ENCODE data around the gene UBXN7. TPM values are rescaled to one million over a fixed set of nuclear protein-coding genes. Genes with fewer than 3 reads are reported as not detected.
A peak's percentile ranks its signal among the peaks of the same experiment; 100 is the strongest.
"Not testable (repeated sequence)": the region's sequence is repeated elsewhere in the genome, so short reads cannot be mapped to it uniquely, and the experiment has no call there.

Gene UBXN7
- total and polyA plus RNA-seq, 9 donors, result 12.8 to 22.0 (median 16.4) TPM

DNA sequence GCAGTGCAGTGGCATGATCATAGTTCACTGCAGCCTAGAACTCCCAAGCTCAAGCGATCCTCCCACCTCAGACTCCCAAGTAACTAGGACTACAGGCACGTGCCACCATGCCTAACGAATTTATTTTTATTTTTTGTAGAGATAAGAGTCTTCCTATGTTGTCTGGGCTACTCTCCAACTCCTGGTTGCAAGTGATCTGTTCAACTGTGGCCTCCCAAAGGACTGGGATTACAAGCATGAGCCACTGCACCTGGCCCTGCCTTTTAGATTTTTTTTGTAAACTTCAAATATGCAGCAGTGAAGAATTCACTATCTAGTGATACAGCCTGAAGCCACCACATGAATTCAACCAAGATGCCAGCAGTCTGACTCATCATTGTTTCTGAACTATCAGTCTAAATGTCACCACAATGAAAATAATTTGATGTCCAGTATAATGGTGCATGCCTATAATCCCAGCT is 32.7 kb downstream of the UBXN7 start:
- DNase-seq, result peak; percentile 21
- H3K36me3 ChIP-seq (ENCODE audit: control insufficient read depth, insufficient read depth, low read length), result peaks cover 36% of the 10 kb centered on the region
- no peak overlapping the region for H3K27ac ChIP-seq (ENCODE audit: low read length)
- no peak overlapping the region for H3K4me3 ChIP-seq (ENCODE audit: low read length)
- H3K4me1 ChIP-seq (ENCODE audit: control insufficient read depth, insufficient read depth, low read length), result no peaks in the 10 kb centered on the region
- no peaks in the 10 kb centered on the region for H3K27me3 ChIP-seq (ENCODE audit: control insufficient read depth, insufficient read depth, low read length)
- H3K9me3 ChIP-seq (replicated peaks; ENCODE audit: control insufficient read depth, low read depth, low read length), result no peaks in the 10 kb centered on the region
- WGBS (ENCODE audit: insufficient coverage), result 60% methylated on average over 1 of the region's 3 CpGs

DNA sequence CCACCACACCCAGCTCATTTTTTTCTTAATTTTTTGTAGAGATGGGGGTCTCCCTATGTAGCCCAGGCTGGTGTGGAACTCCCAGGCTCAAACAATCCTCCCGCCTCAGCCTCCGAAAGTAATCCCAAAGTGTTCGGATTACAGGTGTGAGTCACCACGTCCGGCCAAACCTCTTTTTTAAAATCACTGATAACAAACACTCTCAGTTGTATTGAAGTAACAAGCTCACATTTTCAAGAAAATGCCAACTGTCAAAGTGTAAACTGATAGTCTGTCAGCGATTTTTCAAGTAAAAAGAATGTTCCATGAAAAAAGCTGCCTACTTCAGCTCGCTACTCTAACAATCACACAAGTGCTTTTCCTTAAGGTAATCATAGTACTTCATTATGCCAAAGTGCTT is 33.4 kb downstream of the UBXN7 start:
- Histone ChIP-seq H3K4me1 (ENCODE audit: control insufficient read depth, insufficient read depth, low read length) (no peaks in the 10 kb centered on the region), H3K4me3 (ENCODE audit: low read length) (no peak overlapping the region), H3K9me3 (replicated peaks; ENCODE audit: control insufficient read depth, low read depth, low read length) (no peaks in the 10 kb centered on the region), H3K36me3 (ENCODE audit: control insufficient read depth, insufficient read depth, low read length) (peaks cover 36% of the 10 kb centered on the region), H3K27ac (ENCODE audit: low read length) (no peak overlapping the region), H3K27me3 (ENCODE audit: control insufficient read depth, insufficient read depth, low read length) (no peaks in the 10 kb centered on the region)
- DNase-seq, result no peak
- 94% methylated on average over 3 of the region's 7 CpGs for WGBS (ENCODE audit: insufficient coverage)

GRCh38 chr3:196397941-196398340 is 34.3 kb downstream of the UBXN7 start:
- no peak overlapping the region for H3K27ac ChIP-seq (ENCODE audit: low read length)
- H3K4me1 ChIP-seq (ENCODE audit: control insufficient read depth, insufficient read depth, low read length), result no peaks in the 10 kb centered on the region
- H3K36me3 ChIP-seq (ENCODE audit: control insufficient read depth, insufficient read depth, low read length), result peaks cover 36% of the 10 kb centered on the region
- 100% methylated on average over 1 of the region's 3 CpGs for WGBS (ENCODE audit: insufficient coverage)
- H3K9me3 ChIP-seq (replicated peaks; ENCODE audit: control insufficient read depth, low read depth, low read length), result no peaks in the 10 kb centered on the region
- H3K4me3 ChIP-seq (ENCODE audit: low read length), result no peak overlapping the region
- no peaks in the 10 kb centered on the region for H3K27me3 ChIP-seq (ENCODE audit: control insufficient read depth, insufficient read depth, low read length)
- no peak for DNase-seq

DNA sequence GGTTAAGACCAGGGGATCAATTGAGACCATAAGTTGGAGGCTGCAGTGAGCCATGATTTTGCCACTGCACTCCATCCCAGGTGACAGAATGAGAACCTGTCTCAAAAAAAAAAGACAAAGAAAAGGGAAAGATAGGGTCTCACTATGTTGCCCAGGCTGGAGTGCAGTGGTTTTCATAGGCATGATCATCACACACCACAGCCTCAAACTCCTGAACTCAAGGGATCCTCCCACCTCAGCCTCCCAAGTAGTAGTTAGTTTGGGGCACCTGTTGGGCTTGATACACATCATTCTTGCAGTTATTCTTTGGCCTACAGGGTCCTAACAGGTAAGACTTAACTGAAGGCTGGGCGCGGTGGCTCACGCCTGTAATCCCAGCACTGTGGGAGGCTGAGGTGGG is 42.1 kb downstream of the UBXN7 start:
- Histone ChIP-seq H3K9me3 (replicated peaks; ENCODE audit: control insufficient read depth, low read depth, low read length) (peaks cover 3% of the 10 kb centered on the region), H3K4me1 (ENCODE audit: control insufficient read depth, insufficient read depth, low read length) (no peaks in the 10 kb centered on the region), H3K27ac (ENCODE audit: low read length) (no peak overlapping the region), H3K36me3 (ENCODE audit: control insufficient read depth, insufficient read depth, low read length) (peaks cover 17% of the 10 kb centered on the region), H3K4me3 (ENCODE audit: low read length) (no peak overlapping the region), H3K27me3 (ENCODE audit: control insufficient read depth, insufficient read depth, low read length) (no peaks in the 10 kb centered on the region)
- no CpG with 5 or more reads among the region's 3 CpGs for WGBS (ENCODE audit: insufficient coverage)
- no peak for DNase-seq

DNA sequence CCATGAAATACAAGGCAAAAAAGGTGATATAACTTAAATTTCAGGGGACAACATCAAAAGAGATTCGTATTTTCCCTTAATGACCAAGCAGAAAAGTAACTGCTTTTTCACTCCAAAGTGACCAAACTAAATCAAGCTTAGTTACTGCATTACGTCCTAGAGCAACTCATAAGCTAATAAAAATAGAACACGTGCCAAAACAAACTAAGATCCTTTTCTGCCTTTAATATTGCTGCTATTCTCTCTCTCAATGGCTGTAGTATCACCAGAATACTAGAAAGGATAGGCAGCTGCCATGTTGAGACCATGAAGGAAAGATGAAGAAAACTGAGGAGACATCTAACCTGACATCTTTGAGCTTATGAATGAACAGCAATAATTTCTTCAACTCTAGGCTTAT is 43.3 kb downstream of the UBXN7 start:
- peaks cover 3% of the 10 kb centered on the region for H3K9me3 ChIP-seq (replicated peaks; ENCODE audit: control insufficient read depth, low read depth, low read length)
- peaks cover 17% of the 10 kb centered on the region for H3K36me3 ChIP-seq (ENCODE audit: control insufficient read depth, insufficient read depth, low read length)
- 100% methylated on average over 1 of the region's 3 CpGs for WGBS (ENCODE audit: insufficient coverage)
- H3K4me3 ChIP-seq (ENCODE audit: low read length), result no peak overlapping the region
- H3K27me3 ChIP-seq (ENCODE audit: control insufficient read depth, insufficient read depth, low read length), result no peaks in the 10 kb centered on the region
- H3K27ac ChIP-seq (ENCODE audit: low read length), result no peak overlapping the region
- no peak for DNase-seq
- no peaks in the 10 kb centered on the region for H3K4me1 ChIP-seq (ENCODE audit: control insufficient read depth, insufficient read depth, low read length)

DNA sequence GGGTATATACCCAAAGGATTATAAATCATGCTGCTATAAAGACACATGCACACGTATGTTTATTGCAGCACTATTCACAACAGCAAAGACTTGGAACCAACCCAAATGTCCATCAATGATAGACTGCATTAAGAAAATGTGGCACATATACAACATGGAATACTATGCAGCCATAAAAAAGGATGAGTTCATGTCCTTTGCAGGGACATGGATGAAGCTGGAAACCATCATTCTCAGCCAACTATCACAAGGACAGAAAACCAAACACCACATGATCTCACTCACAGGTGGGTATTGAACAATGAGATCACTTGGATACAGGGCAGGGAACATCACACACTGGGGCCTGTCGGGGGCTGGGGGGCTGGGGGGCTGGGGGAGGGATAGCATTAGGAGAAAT is 44.3 kb downstream of the UBXN7 start:
- H3K9me3 ChIP-seq (replicated peaks; ENCODE audit: control insufficient read depth, low read depth, low read length); H3K27ac ChIP-seq (ENCODE audit: low read length); H3K4me1 ChIP-seq (ENCODE audit: control insufficient read depth, insufficient read depth, low read length); H3K27me3 ChIP-seq (ENCODE audit: control insufficient read depth, insufficient read depth, low read length); DNase-seq; H3K4me3 ChIP-seq (ENCODE audit: low read length): not testable (repeated sequence)
- H3K36me3 ChIP-seq (ENCODE audit: control insufficient read depth, insufficient read depth, low read length), result peaks cover 17% of the 10 kb centered on the region
- WGBS (ENCODE audit: insufficient coverage), result no CpG with 5 or more reads among the region's 2 CpGs

DNA sequence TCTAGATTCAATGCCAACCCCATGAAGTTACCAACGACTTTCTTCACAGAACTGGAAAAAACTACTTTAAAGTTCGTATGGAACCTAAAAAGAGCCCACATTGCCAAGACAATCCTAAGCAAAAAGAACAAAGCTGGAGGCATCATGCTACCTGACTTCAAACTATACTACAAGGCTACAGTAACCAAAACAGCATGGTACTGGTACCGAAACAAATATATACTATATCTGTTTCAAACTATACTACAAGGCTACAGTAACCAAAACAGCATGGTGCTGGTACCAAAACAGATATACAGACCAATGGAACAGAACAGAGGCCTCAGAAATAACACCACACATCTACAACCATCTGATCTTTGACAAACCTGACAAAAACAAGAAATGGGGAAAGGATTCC is 45.4 kb downstream of the UBXN7 start:
- WGBS (ENCODE audit: insufficient coverage), result no CpG with 5 or more reads among the region's 3 CpGs
- H3K4me1 ChIP-seq (ENCODE audit: control insufficient read depth, insufficient read depth, low read length); H3K27ac ChIP-seq (ENCODE audit: low read length); H3K9me3 ChIP-seq (replicated peaks; ENCODE audit: control insufficient read depth, low read depth, low read length); DNase-seq; H3K4me3 ChIP-seq (ENCODE audit: low read length); H3K27me3 ChIP-seq (ENCODE audit: control insufficient read depth, insufficient read depth, low read length): not testable (repeated sequence)
- peaks cover 17% of the 10 kb centered on the region for H3K36me3 ChIP-seq (ENCODE audit: control insufficient read depth, insufficient read depth, low read length)

DNA sequence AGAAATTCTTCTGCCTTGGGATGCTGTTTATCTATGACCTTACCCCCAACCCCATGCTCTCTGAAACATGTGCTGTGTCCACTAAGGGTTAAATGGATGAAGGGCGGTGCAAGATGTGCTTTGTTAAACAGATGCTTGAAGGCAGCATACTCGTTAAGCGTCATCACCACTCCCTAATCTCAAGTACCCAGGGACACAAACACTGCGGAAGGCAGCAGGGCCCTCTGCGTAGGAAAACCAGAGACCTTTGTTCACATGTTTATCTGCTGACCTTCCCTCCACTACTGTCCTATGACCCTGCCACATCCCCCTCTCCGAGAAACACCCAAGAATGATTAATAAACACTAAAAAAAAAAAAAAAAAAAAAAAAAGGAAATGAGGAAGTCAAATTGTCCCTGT is 46.2 kb downstream of the UBXN7 start:
- not testable (repeated sequence) for H3K27me3 ChIP-seq (ENCODE audit: control insufficient read depth, insufficient read depth, low read length); H3K4me3 ChIP-seq (ENCODE audit: low read length); H3K9me3 ChIP-seq (replicated peaks; ENCODE audit: control insufficient read depth, low read depth, low read length); DNase-seq; H3K27ac ChIP-seq (ENCODE audit: low read length); H3K4me1 ChIP-seq (ENCODE audit: control insufficient read depth, insufficient read depth, low read length)
- H3K36me3 ChIP-seq (ENCODE audit: control insufficient read depth, insufficient read depth, low read length), result peaks cover 12% of the 10 kb centered on the region
- WGBS (ENCODE audit: insufficient coverage), result 92% methylated on average over 4 of the region's 6 CpGs

- WGBS (ENCODE audit: insufficient coverage), result 97% methylated on average over 11 of the region's 25 CpGs
- not testable (repeated sequence) for DNase-seq; H3K4me1 ChIP-seq (ENCODE audit: control insufficient read depth, insufficient read depth, low read length); H3K4me3 ChIP-seq (ENCODE audit: low read length); H3K9me3 ChIP-seq (replicated peaks; ENCODE audit: control insufficient read depth, low read depth, low read length); H3K27ac ChIP-seq (ENCODE audit: low read length); H3K27me3 ChIP-seq (ENCODE audit: control insufficient read depth, insufficient read depth, low read length)
- peaks cover 12% of the 10 kb centered on the region for H3K36me3 ChIP-seq (ENCODE audit: control insufficient read depth, insufficient read depth, low read length)
Measured at GRCh38 chr3:196385446-196385845, 46.8 kb downstream of the UBXN7 start.

DNA sequence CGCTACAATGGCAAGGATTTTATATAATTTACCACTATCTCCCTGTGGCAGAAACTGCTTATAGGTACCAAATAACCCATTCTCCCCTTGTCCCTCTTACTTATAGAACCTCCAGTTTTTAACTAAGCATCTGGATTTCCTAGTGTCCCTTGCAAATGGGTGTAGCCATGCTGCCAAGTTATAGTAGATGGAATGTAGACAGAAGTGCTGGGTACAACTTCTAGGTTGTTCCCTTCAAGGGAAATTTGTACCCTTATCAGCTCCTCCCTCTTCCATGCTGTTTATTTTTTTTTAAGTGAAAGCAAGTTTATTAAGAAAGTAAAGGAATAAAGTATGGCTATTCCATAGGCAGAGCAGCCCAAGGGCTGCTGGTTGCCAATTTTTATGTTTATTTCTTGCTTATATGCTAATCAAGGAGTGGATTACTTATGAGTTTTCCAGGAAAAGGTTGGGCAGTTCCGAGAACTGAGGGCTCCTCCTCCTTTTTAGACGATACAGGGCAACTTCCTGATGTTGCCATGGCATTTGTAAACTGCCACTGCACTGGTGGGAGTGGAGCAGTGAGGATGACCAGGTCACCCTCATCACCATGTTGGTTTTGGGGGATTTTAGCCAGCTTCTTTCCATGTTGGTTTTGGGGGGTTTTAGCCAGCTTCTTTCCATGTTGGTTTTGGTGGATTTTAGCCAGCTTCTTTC is 53.9 kb downstream of the UBXN7 start:
- peaks cover 15% of the 10 kb centered on the region for H3K36me3 ChIP-seq (ENCODE audit: control insufficient read depth, insufficient read depth, low read length)
- H3K4me1 ChIP-seq (ENCODE audit: control insufficient read depth, insufficient read depth, low read length), result no peaks in the 10 kb centered on the region
- H3K27ac ChIP-seq (ENCODE audit: low read length), result no peak overlapping the region
- no peak overlapping the region for H3K4me3 ChIP-seq (ENCODE audit: low read length)
- no peaks in the 10 kb centered on the region for H3K27me3 ChIP-seq (ENCODE audit: control insufficient read depth, insufficient read depth, low read length)
- no CpG with 5 or more reads among the region's 3 CpGs for WGBS (ENCODE audit: insufficient coverage)
- DNase-seq, result peak; percentile 5
- peaks cover 5% of the 10 kb centered on the region for H3K9me3 ChIP-seq (replicated peaks; ENCODE audit: control insufficient read depth, low read depth, low read length)

DNA sequence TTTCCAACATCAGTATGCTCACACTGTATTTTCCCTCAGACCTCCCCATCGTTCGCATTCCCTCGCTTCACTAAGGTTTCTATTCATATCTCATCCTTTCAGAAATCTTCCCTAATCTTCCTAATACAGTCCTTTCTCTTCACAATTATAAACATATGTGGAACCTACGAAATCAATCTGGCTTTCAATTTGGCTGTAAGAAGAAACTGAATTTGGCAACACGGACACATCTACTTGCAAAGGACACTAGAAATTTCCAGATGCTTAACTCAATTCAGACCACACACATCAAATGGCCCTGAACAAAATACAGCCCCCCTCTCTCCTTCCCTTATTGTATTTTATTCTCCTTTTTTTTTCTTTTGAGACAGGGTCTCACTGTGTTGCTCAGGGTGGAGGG is 54.9 kb downstream of the UBXN7 start:
- H3K9me3 ChIP-seq (replicated peaks; ENCODE audit: control insufficient read depth, low read depth, low read length), result peaks cover 5% of the 10 kb centered on the region
- DNase-seq, result peak; percentile 67
- no peak overlapping the region for H3K27ac ChIP-seq (ENCODE audit: low read length)
- no peaks in the 10 kb centered on the region for H3K27me3 ChIP-seq (ENCODE audit: control insufficient read depth, insufficient read depth, low read length)
- H3K4me1 ChIP-seq (ENCODE audit: control insufficient read depth, insufficient read depth, low read length), result no peaks in the 10 kb centered on the region
- H3K4me3 ChIP-seq (ENCODE audit: low read length), result no peak overlapping the region
- WGBS (ENCODE audit: insufficient coverage), result 59% methylated on average over 5 of the region's 5 CpGs
- H3K36me3 ChIP-seq (ENCODE audit: control insufficient read depth, insufficient read depth, low read length), result peaks cover 15% of the 10 kb centered on the region
